ENCODE results near the gene ZCCHC9.

Gene ZCCHC9

DNA sequence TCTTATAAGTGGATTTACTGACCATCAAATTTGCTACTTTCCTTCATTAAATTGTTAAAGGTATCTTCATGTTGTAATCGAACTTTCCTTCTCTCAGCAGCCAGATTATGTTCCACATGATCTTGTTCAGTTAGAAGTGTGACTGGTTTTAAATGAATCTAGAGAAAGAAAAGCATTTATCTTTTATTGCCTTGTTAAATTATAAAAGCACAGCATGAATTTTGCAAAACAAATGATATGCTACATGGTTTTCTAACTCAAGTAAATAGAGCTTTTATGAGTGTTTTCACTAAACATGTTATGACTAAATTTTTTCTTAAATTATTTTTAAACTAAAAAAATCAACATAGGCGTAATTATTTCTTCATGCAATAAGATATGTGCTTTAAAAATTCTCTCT, 58.5 kb downstream of the ZCCHC9 start:
- no peak for DNase-seq

DNA sequence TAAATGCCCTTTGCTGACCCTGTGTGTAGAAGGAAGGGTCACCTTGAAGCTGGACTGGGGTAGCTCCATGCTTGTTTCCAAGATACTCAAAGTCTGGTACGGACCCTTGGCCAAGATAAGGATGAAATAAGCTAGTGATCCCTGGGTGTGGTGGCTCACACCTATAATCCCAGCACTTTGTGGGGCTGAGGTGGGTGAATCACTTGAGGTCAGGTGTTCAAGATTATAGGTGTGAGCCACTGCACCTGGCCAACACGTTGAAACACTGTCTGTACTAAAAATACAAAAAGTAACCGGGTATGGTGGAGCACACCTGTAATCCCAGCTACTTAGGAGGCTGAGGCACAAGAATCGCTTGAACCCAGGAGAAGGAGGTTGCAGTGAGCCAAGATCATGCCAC, 59.3 kb downstream of the ZCCHC9 start:
- no peak for DNase-seq

DNA sequence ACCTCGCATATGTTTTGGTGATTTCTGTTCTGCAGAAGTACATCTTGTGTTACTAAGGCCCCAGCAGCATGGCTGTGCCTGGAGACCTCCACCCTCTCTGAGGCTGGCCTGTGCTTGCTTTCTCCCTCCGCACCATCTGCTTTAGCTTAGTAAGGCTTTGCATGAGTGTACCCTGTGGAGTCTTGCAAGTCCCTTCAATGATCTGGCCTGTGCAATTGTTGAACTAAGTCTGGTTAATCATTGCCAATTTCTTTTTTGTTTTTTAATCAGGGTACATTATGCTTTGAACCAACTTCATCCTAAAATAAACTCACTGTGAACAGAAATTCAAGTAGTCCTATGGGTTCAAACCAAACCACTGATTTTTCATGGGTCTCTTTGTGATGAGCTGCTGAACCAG, 60.2 kb downstream of the ZCCHC9 start:
- DNase-seq = no peak

All from activated T-cell treated with anti-CD3 and anti-CD28 coated beads for 4 hours (primary cell).